HG02571 (cell line): ENCODE results near the gene TMED5.
"Not testable (repeated sequence)": the region's sequence is repeated elsewhere in the genome, so short reads cannot be mapped to it uniquely, and the experiment has no call there.

Experiments used
- ATAC-seq: cut with Tn5 transposase; IDR thresholded peaks from one replicate; pipeline ENCODE4 v1.9.1; 2021; ENCODE audit warnings: mild to moderate bottlenecking, moderate library complexity; ENCODE audit not compliant: unreplicated experiment

Gene TMED5

GRCh38 chr1:93172778-93173177 lies 7.4 kb downstream of the TMED5 start:
- ATAC-seq, result no peak

GRCh38 chr1:93171549-93172034 lies 8.6 kb downstream of the TMED5 start:
- no peak for ATAC-seq

GRCh38 chr1:93170141-93170678 lies 10.0 kb downstream of the TMED5 start:
- ATAC-seq, result not testable (repeated sequence)

GRCh38 chr1:93167006-93167405 lies 13.2 kb downstream of the TMED5 start:
- no peak for ATAC-seq

GRCh38 chr1:93165895-93166294 lies 14.3 kb downstream of the TMED5 start:
- ATAC-seq, result not testable (repeated sequence)

- no peak for ATAC-seq
Observed at GRCh38 chr1:93164816-93165215, 15.4 kb downstream of the TMED5 start.

GRCh38 chr1:93163314-93163713 lies 16.9 kb downstream of the TMED5 start:
- ATAC-seq, result not testable (repeated sequence)

- ATAC-seq, result no peak
Observed at GRCh38 chr1:93159337-93159736, 20.9 kb downstream of the TMED5 start.

GRCh38 chr1:93155335-93155734 lies 24.9 kb downstream of the TMED5 start:
- ATAC-seq, result no peak

- ATAC-seq, result no peak
Observed at GRCh38 chr1:93154898-93155297, 25.3 kb downstream of the TMED5 start.

- ATAC-seq, result no peak
Observed at GRCh38 chr1:93152835-93153234, 27.4 kb downstream of the TMED5 start.

- no peak for ATAC-seq
Observed at GRCh38 chr1:93151474-93151873, 28.7 kb downstream of the TMED5 start.

- ATAC-seq, result no peak
Observed at GRCh38 chr1:93150729-93151128, 29.5 kb downstream of the TMED5 start.

GRCh38 chr1:93148001-93148400 lies 32.2 kb downstream of the TMED5 start:
- no peak for ATAC-seq

GRCh38 chr1:93143769-93144168 lies 36.4 kb downstream of the TMED5 start:
- no peak for ATAC-seq

GRCh38 chr1:93143136-93143535 lies 37.1 kb downstream of the TMED5 start:
- ATAC-seq, result no peak

- ATAC-seq, result no peak
Observed at GRCh38 chr1:93142161-93142560, 38.1 kb downstream of the TMED5 start.

- no peak for ATAC-seq
Observed at GRCh38 chr1:93140106-93140505, 40.1 kb downstream of the TMED5 start.

GRCh38 chr1:93137604-93138292 lies 42.5 kb downstream of the TMED5 start:
- no peak for ATAC-seq

GRCh38 chr1:93136445-93136844 lies 43.8 kb downstream of the TMED5 start:
- ATAC-seq, result no peak

- no peak for ATAC-seq
Observed at GRCh38 chr1:93132638-93133037, 47.6 kb downstream of the TMED5 start.

GRCh38 chr1:93129507-93130099 lies 50.6 kb downstream of the TMED5 start:
- ATAC-seq, result no peak
